Activated naive CD4-positive, alpha-beta T cell treated with anti-CD3 and anti-CD28 coated beads, Interleukin-2, amount 50 U/mL, for 72 hours (primary cell): ENCODE measurements around the gene BTBD17. TPM values are rescaled to one million over a fixed set of nuclear protein-coding genes. Genes with fewer than 3 reads are reported as not detected.
A peak's percentile ranks its signal among the peaks of the same experiment; 100 is the strongest.
"Not testable (repeated sequence)": the region's sequence is repeated elsewhere in the genome, so short reads cannot be mapped to it uniquely, and the experiment has no call there.

Source experiments
- ATAC-seq, 2 donors: fragments of 150-1000 bp; cut with Tn5 transposase; 2 replicates each; pipeline ENCODE4 v1.10.0; 2021; ENCODE audit warnings: mild to moderate bottlenecking in 2 of 2, moderate library complexity in 2 of 2
- DNase-seq, 2 donors: peaks; one replicate each; pipeline ENCODE4 v3.0.0; 2021 to 2022; ENCODE audit warnings: low spot score in 2 of 2
- H3K27ac Mint-ChIP-seq, 2 donors: one replicate each; pipeline ENCODE4 v1.8.0; 2022; ENCODE audit warnings: mild to moderate bottlenecking in 2 of 2, mixed read lengths in 2 of 2
- H3K36me3 Mint-ChIP-seq, 2 donors: one replicate each; pipeline ENCODE4 v1.8.0; 2022; ENCODE audit warnings: mixed read lengths in 2 of 2
- H3K9me3 Mint-ChIP-seq, 2 donors: one replicate each; pipeline ENCODE4 v1.8.0; 2022; ENCODE audit warnings: mixed read lengths in 2 of 2
- total RNA-seq, 2 donors: library from RNA; stranded (reverse); gene quantifications; one replicate each; pipeline ENCODE4 v1.2.3, GENCODE V29; 2022

Gene BTBD17
- not detected for total RNA-seq

- H3K9me3 Mint-ChIP-seq: no peaks in the 10 kb centered on the region
- H3K36me3 Mint-ChIP-seq: peaks cover 0 to 5% of the 10 kb centered on the region in 2 donors
- ATAC-seq (peak; percentile 72 to 79), DNase-seq (peak in 1 of 2 donors; percentile 62)
- no peak within 1 kb of the TSS for H3K27ac Mint-ChIP-seq
Observed at GRCh38 chr17:74361230-74362068, at the start of gene BTBD17. BTBD17 (minus strand) TSS chr17:74361868; CDS start chr17:74361819, 49 bp downstream.

GRCh38 chr17:74410001-74410443 is 48.4 kb upstream of the BTBD17 start:
- H3K27ac Mint-ChIP-seq: no peak overlapping the region
- no peaks in the 10 kb centered on the region for H3K9me3 Mint-ChIP-seq
- ATAC-seq (no peak), DNase-seq (no peak)
- H3K36me3 Mint-ChIP-seq: no peaks in the 10 kb centered on the region

GRCh38 chr17:74408815-74409214 is 47.1 kb upstream of the BTBD17 start:
- no peak for DNase-seq
- no peak overlapping the region for H3K27ac Mint-ChIP-seq
- H3K36me3 Mint-ChIP-seq: no peaks in the 10 kb centered on the region
- no peak for ATAC-seq
- no peaks in the 10 kb centered on the region for H3K9me3 Mint-ChIP-seq

GRCh38 chr17:74408262-74408661 is 46.6 kb upstream of the BTBD17 start:
- H3K27ac Mint-ChIP-seq: no peak overlapping the region
- H3K36me3 Mint-ChIP-seq: no peaks in the 10 kb centered on the region
- DNase-seq: no peak
- no peak for ATAC-seq
- H3K9me3 Mint-ChIP-seq: no peaks in the 10 kb centered on the region

GRCh38 chr17:74407384-74407783 is 45.7 kb upstream of the BTBD17 start:
- H3K27ac Mint-ChIP-seq: peak overlapping the region in 1 of 2 donors; percentile 48
- ATAC-seq (no peak), DNase-seq (no peak)
- no peaks in the 10 kb centered on the region for H3K9me3 Mint-ChIP-seq
- H3K36me3 Mint-ChIP-seq: no peaks in the 10 kb centered on the region

- H3K27ac Mint-ChIP-seq: peak overlapping the region in 1 of 2 donors; percentile 1
- not testable (repeated sequence) for H3K9me3 Mint-ChIP-seq, DNase-seq, ATAC-seq, H3K36me3 Mint-ChIP-seq
Observed at GRCh38 chr17:74405311-74405710, 43.6 kb upstream of the BTBD17 start.

GRCh38 chr17:74404789-74405188 is 43.1 kb upstream of the BTBD17 start:
- no peak for DNase-seq
- no peaks in the 10 kb centered on the region for H3K36me3 Mint-ChIP-seq
- ATAC-seq: no peak
- H3K27ac Mint-ChIP-seq: no peak overlapping the region
- no peaks in the 10 kb centered on the region for H3K9me3 Mint-ChIP-seq

- H3K36me3 Mint-ChIP-seq: no peaks in the 10 kb centered on the region
Observed at GRCh38 chr17:74404218-74404617, 42.5 kb upstream of the BTBD17 start.

GRCh38 chr17:74403512-74404137 is 42.0 kb upstream of the BTBD17 start:
- Mint-ChIP-seq H3K9me3 (no peaks in the 10 kb centered on the region), H3K36me3 (no peaks in the 10 kb centered on the region), H3K27ac (no peak overlapping the region)
- DNase-seq (no peak), ATAC-seq (no peak)

More at GRCh38 chr17:74404218-74404617, 42.5 kb upstream of the BTBD17 start:
- DNase-seq (no peak), ATAC-seq (no peak)
- H3K9me3 Mint-ChIP-seq: no peaks in the 10 kb centered on the region
- no peak overlapping the region for H3K27ac Mint-ChIP-seq

GRCh38 chr17:74402048-74402447 is 40.4 kb upstream of the BTBD17 start:
- no peak for DNase-seq
- ATAC-seq: no peak
- Mint-ChIP-seq H3K9me3 (no peaks in the 10 kb centered on the region), H3K27ac (no peak overlapping the region), H3K36me3 (no peaks in the 10 kb centered on the region)

- Mint-ChIP-seq H3K36me3 (no peaks in the 10 kb centered on the region), H3K27ac (no peak overlapping the region), H3K9me3 (no peaks in the 10 kb centered on the region)
- no peak for DNase-seq
- ATAC-seq: no peak
Observed at GRCh38 chr17:74396567-74396966, 34.9 kb upstream of the BTBD17 start.

- DNase-seq: no peak
- no peak for ATAC-seq
- H3K27ac Mint-ChIP-seq: peak overlapping the region in 1 of 2 donors; percentile 25
- no peaks in the 10 kb centered on the region for H3K9me3 Mint-ChIP-seq
- H3K36me3 Mint-ChIP-seq: no peaks in the 10 kb centered on the region
Observed at GRCh38 chr17:74394977-74395376, 33.3 kb upstream of the BTBD17 start.

GRCh38 chr17:74394275-74394950 is 32.7 kb upstream of the BTBD17 start:
- DNase-seq (no peak), ATAC-seq (no peak)
- Mint-ChIP-seq H3K36me3 (no peaks in the 10 kb centered on the region), H3K27ac (peak overlapping the region in 1 of 2 donors; percentile 25), H3K9me3 (no peaks in the 10 kb centered on the region)

GRCh38 chr17:74393346-74393942 is 31.8 kb upstream of the BTBD17 start:
- DNase-seq (no peak), ATAC-seq (no peak)
- Mint-ChIP-seq H3K9me3 (no peaks in the 10 kb centered on the region), H3K27ac (no peak overlapping the region), H3K36me3 (no peaks in the 10 kb centered on the region)

- no peak for ATAC-seq
Observed at GRCh38 chr17:74392848-74393247, 31.2 kb upstream of the BTBD17 start.

GRCh38 chr17:74391771-74392170 is 30.1 kb upstream of the BTBD17 start:
- DNase-seq (no peak), ATAC-seq (no peak)
- Mint-ChIP-seq H3K27ac (no peak overlapping the region), H3K9me3 (no peaks in the 10 kb centered on the region), H3K36me3 (no peaks in the 10 kb centered on the region)

More at GRCh38 chr17:74392848-74393247, 31.2 kb upstream of the BTBD17 start:
- Mint-ChIP-seq H3K27ac (no peak overlapping the region), H3K9me3 (no peaks in the 10 kb centered on the region), H3K36me3 (no peaks in the 10 kb centered on the region)
- DNase-seq: no peak
